Lower leg skin (tissue), 4 donors: ENCODE measurements around the gene CLSTN2. TPM values are rescaled to one million over a fixed set of nuclear protein-coding genes. Genes with fewer than 3 reads are reported as not detected.
"Not testable (repeated sequence)": the region's sequence is repeated elsewhere in the genome, so short reads cannot be mapped to it uniquely, and the experiment has no call there.

Experiments used
- DNase-seq, 2 donors: peaks; one replicate each; pipeline ENCODE4 v3.0.0-alpha.2; 2019; ENCODE audit warnings: low spot score in 2 of 2
- H3K4me3 ChIP-seq: fragments of 200-600 bp; sonication (generic); 2 replicates; pipeline ENCODE4 v1.5.1; 2017; ENCODE audit warnings: mild to moderate bottlenecking, low read depth; ENCODE audit not compliant: poor library complexity, severe bottlenecking
- POLR2A ChIP-seq, 2 donors: fragments of 450-650 bp; IDR thresholded peaks; one replicate each; pipeline ENCODE4 v1.6.1; 2016 to 2017; ENCODE audit warnings: antibody characterized with exemption in 2 of 2, mild to moderate bottlenecking in 1 of 2, moderate library complexity in 1 of 2
- WGBS, 2 donors: methylation state at CpG; one replicate each; pipeline ENCODE4 v1.1.5; 2018; 5-methylcytosine and 5-hydroxymethylcytosine counted together
- intact Hi-C: fragments of 100-400 bp; cut with DNase I; formaldehyde crosslinking; loops from one replicate; pipeline ENCODE4 v1.15.0; 2023; ENCODE audit warnings: low total_unique reads
- total RNA-seq, 4 donors: library from RNA; depleted of rRNA; stranded (reverse); fragments of >200 nt; gene quantifications; one replicate each; pipeline ENCODE4 v1.1.0, GENCODE V29; 2016
- TF ChIP-seq, protein P1 (sequence below), 3 donors: fragments of 450-650 bp; IDR thresholded peaks; one replicate each; pipeline ENCODE4 v1.5.1; 2016; ENCODE audit warnings: antibody characterized with exemption in 3 of 3, mild to moderate bottlenecking in 3 of 3, moderate library complexity in 2 of 3

Gene CLSTN2
- total RNA-seq, 4 donors from 2014 or later = 3.1 to 7.9 (median 4.7) TPM

DNA sequence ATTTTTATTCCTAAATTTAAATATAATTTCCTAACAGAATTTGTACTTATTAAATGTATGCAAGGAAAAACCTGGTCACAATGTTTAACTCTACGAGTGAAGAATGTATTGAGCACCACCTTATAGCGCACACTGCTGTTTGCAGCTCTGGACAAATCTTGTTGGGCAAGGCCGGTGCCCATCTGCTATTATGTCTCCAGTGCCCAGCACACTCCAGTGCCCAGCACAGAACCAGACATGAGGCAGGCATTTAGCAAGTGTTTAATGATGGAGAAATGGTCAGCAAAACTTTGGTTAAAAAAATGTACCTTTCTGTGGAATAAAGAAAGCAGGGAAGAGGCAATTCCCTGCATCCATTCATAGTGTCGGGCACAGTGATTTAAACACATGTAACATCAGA lies 488.2 kb downstream of the CLSTN2 start:
- intact Hi-C loops = no loop called here

DNA sequence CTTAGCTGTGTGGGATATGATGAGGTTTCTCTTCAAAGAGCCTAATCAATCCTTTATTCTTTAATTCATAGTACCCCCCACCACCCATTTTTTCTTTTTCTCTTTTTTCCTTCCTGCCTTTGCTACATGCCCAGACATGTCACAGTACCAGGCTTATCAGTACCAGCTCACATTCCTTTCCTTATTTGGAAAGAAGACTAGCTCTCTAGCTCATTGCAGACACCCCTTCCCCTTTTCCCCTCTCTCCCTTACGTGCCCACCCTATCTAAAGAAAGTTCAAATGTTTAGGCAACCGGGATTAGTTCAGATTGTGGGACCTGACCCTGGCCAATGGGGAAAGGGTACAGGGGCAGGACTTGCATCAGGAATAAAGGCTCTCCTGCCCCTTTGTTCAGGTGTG lies 488.6 kb downstream of the CLSTN2 start:
- peak in 1 of 2 donors; percentile 31 for DNase-seq
- 57 to 74% methylated on average over 2 of the region's 2 CpGs for WGBS, 2 donors
- intact Hi-C loops, H3K4me3 ChIP-seq: not testable (repeated sequence)

More for the DNA sequence above, 488.2 kb downstream of the CLSTN2 start:
- no peak for TF ChIP-seq POLR2A (IDR thresholded peaks at IDR 0.05)
- TF ChIP-seq, protein P1, sequence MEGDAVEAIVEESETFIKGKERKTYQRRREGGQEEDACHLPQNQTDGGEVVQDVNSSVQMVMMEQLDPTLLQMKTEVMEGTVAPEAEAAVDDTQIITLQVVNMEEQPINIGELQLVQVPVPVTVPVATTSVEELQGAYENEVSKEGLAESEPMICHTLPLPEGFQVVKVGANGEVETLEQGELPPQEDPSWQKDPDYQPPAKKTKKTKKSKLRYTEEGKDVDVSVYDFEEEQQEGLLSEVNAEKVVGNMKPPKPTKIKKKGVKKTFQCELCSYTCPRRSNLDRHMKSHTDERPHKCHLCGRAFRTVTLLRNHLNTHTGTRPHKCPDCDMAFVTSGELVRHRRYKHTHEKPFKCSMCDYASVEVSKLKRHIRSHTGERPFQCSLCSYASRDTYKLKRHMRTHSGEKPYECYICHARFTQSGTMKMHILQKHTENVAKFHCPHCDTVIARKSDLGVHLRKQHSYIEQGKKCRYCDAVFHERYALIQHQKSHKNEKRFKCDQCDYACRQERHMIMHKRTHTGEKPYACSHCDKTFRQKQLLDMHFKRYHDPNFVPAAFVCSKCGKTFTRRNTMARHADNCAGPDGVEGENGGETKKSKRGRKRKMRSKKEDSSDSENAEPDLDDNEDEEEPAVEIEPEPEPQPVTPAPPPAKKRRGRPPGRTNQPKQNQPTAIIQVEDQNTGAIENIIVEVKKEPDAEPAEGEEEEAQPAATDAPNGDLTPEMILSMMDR (IDR thresholded peaks at IDR 0.05) = no peak
- DNase-seq = peak in 1 of 2 donors; percentile 57
- H3K4me3 ChIP-seq = no peak overlapping the region
- 96% methylated on average over 4 of the region's 4 CpGs for WGBS, 2 donors

DNA sequence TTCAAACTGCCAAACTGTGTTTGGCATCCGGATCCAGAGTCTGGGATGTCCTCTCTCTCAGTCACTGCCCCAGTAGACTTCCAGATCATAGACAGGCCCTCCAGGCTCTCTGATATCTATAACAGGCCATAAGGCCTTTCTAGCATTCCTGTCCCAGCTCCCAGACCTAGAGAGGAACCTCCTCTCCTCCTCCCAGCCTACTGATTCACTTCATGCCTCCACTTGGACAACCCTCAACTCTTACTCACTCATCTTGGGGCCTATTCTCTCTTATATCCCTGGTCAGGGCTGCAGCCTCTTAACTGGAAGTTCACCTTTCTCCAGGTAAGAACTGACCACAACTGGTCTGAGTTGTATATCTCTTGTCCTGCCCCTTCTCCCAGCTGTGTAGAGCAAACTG lies 489.2 kb downstream of the CLSTN2 start:
- intact Hi-C loops = no loop called here
- WGBS, 2 donors = 88 to 94% methylated on average over 1 of the region's 1 CpG
- TF ChIP-seq, protein P1 (IDR thresholded peaks at IDR 0.05) = no peak
- TF ChIP-seq POLR2A (IDR thresholded peaks at IDR 0.05) = no peak
- DNase-seq = peak in 1 of 2 donors; percentile 40
- no peak overlapping the region for H3K4me3 ChIP-seq

DNA sequence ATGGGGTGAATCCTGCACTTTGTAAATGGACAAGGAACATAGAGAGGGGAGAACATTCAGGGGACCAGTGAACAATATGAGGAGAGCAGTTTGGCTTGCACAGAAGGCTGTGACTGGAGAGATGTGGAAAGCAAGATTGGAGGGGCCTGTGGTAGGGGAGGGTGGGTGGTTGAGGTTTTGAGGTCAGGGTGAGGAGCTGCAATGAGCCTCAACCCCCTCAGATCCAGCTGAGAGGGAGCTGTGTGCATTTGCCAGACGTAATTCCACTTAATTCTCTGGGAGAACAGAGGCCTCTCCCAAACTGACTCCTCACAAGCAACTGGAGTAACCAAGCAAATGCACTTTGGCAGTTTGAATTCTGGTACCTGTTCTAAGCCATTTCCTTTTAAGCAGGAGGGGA lies 489.7 kb downstream of the CLSTN2 start:
- 75 to 95% methylated on average over 1 of the region's 1 CpG for WGBS, 2 donors
- intact Hi-C loops = no loop called here
- DNase-seq = peak in 1 of 2 donors; percentile 15
- no peak for TF ChIP-seq POLR2A (IDR thresholded peaks at IDR 0.05)
- TF ChIP-seq, protein P1 (IDR thresholded peaks at IDR 0.05) = no peak
- no peak overlapping the region for H3K4me3 ChIP-seq

DNA sequence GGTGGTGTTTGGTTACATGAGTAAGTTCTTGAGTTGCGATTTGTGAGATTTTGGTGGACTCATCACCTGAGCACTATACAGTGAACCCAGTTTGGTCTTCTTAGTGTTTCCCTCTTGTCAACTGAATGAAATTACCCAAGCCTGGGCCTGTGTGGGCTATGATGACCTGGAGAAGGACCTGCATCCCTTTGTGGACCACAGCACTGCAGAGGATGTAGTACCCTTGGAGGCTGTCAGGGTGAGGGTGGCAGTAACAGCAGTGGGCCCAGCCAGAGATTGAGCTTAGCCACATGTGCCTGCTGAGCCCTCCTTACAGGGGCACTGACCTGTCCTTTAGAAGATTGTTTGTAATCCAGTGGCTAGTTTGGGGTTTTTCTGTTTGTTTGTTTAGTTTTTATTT lies 492.8 kb downstream of the CLSTN2 start:
- intact Hi-C loops = no loop called here
- no peak for TF ChIP-seq POLR2A (IDR thresholded peaks at IDR 0.05)
- TF ChIP-seq, protein P1 (IDR thresholded peaks at IDR 0.05) = no peak
- H3K4me3 ChIP-seq = no peak overlapping the region
- peak in 1 of 2 donors; percentile 71 for DNase-seq
- 86 to 91% methylated on average over 1 of the region's 1 CpG for WGBS, 2 donors

DNA sequence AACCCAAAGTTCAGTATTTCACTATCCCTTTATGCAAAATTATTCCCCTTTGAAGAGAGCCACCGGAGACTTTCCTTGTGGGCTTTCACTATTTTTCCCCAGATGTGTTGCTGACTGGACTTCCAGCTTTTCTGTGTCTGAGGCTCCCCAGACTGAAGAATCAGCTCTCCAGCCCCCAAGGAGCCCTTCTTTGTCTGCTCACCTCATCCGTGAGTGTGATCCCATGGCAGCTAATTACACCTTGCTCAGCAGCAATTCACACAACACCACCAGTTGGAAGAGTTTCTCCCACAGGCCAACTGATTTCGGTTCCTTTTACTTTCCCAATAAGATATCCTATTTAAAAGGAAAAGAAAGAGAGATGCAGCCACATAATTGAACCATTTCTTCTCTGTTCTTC lies 493.4 kb downstream of the CLSTN2 start:
- TF ChIP-seq, protein P1 (IDR thresholded peaks at IDR 0.05) = no peak
- no peak for TF ChIP-seq POLR2A (IDR thresholded peaks at IDR 0.05)
- no peak overlapping the region for H3K4me3 ChIP-seq
- no peak for DNase-seq
- intact Hi-C loops = no loop called here
- WGBS, 2 donors = 57 to 69% methylated on average over 3 of the region's 3 CpGs
